ENCODE measurements around the gene MYO15B.

The MYO15B gene

DNA sequence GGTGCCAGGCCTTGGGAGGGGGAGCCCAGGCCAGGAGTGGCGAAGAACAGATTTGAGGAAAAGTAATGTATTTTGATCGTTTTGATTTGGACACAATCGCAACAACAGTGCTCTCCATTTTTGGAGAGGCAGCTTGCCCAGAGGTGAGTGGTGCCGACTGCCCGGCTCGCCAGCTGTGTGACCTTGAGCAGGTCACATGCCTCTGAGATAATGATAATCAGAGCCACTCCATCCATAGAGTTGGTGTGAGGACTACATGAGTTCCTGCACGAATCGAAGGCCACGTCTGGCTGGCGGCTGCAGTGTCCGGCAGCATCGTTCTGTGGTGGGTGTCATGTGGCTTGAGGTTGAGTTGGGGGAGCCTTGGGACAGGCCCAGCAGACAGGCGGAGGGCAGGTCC, 41.4 kb upstream of the MYO15B start:
- in situ Hi-C loops (cut with MboI; ENCODE audit: low sequenced_read_pairs, unreplicated experiment), result no loop called here
- TF ChIP-seq, protein P1, sequence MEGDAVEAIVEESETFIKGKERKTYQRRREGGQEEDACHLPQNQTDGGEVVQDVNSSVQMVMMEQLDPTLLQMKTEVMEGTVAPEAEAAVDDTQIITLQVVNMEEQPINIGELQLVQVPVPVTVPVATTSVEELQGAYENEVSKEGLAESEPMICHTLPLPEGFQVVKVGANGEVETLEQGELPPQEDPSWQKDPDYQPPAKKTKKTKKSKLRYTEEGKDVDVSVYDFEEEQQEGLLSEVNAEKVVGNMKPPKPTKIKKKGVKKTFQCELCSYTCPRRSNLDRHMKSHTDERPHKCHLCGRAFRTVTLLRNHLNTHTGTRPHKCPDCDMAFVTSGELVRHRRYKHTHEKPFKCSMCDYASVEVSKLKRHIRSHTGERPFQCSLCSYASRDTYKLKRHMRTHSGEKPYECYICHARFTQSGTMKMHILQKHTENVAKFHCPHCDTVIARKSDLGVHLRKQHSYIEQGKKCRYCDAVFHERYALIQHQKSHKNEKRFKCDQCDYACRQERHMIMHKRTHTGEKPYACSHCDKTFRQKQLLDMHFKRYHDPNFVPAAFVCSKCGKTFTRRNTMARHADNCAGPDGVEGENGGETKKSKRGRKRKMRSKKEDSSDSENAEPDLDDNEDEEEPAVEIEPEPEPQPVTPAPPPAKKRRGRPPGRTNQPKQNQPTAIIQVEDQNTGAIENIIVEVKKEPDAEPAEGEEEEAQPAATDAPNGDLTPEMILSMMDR (IDR thresholded peaks at IDR 0.05; ENCODE audit: borderline replicate concordance, control extremely low read depth, extremely low read depth, insufficient read depth, missing control alignments), result no peak
- no peak for DNase-seq (ENCODE audit: low spot score)

DNA sequence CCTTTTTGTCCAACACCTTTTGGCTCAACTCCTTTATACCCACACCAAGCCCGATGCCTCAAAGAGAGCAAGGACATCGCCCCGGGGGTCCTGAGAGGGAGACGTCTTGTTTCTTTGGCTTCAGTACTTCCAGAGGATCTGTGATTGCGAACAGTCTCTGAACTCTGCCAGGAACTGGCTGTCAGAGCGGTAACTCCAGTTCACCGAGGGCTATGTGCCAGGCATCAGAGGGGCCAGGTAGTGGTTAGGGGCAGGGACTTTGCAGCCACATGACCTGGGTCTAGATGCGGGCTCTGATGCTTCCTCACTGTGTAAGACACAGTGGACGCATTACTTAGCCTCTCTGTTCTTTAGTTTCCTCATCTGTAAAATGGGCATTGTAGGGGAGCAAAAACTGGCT, 40.5 kb upstream of the MYO15B start:
- in situ Hi-C loops (cut with MboI; ENCODE audit: low sequenced_read_pairs, unreplicated experiment), result no loop called here
- no peak for DNase-seq (ENCODE audit: low spot score)
- TF ChIP-seq, protein P1 (IDR thresholded peaks at IDR 0.05; ENCODE audit: borderline replicate concordance, control extremely low read depth, extremely low read depth, insufficient read depth, missing control alignments), result no peak

DNA sequence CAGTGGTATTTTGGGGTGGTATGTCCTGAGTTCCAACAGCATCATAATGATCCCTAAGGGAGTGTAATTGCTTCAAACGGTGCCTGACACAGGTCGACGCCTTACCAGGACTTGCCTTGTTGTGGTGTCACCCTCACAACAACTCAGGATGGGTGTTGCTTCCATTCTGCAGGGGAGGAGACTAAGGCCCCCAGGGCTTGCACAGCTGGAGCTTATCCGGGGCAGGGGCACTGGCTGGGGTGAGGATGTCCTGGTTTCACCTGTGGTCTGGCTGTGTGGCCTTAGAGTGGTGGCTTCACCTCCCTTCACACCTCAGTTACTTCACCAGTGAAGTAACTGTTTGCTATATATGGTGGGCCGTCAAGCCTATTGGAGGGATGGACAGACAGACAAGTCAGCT, 38.8 kb upstream of the MYO15B start:
- in situ Hi-C loops (cut with MboI; ENCODE audit: low sequenced_read_pairs, unreplicated experiment), result no loop called here
- TF ChIP-seq, protein P1 (IDR thresholded peaks at IDR 0.05; ENCODE audit: borderline replicate concordance, control extremely low read depth, extremely low read depth, insufficient read depth, missing control alignments), result no peak
- DNase-seq (ENCODE audit: low spot score), result no peak

DNA sequence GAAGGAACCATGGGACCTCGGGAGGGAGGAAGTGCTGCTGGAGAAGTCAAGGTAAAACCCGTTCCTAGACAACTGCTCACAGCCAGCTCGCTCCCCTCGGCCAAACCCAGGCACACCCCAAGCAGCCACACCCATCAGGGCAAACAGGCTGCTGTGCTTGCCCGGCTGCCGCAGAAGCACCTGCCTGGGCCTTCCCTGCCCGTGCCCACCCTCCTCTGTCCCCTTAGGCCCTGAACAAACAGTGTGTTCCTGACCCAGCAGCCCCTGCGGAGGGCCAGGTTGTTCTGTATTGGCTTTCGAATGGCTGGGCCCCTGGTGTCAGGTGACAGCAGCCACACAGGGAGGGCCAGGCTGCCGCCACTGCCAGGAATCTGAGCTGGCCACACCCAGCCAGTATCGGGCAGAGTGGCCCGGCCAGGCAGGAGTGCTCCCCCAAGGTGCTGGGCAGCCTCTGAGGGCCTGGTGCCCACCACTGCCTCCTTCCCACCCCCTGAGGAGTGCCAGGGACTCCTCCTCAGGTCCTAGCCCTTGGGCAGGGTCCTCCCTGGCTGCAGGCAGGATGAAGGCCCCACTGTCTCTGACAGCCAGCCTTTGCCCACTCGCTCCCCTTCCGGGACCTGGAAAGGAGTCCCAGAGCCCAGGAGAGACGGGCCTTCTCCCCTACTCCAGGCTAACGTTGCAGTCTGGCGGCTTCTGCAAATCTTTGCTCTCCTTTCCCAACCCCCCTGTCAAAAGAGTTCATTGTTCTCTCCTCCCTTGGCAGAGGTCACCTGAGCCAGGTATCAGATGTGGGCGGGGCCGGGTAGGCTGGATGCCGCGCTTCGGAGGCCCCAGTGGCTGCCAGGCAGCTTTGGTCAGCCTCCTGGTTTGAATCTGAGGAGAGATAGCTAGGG, 38.1 kb upstream of the MYO15B start:
- TF ChIP-seq, protein P1 (IDR thresholded peaks at IDR 0.05; ENCODE audit: borderline replicate concordance, control extremely low read depth, extremely low read depth, insufficient read depth, missing control alignments), result no peak
- in situ Hi-C loops (cut with MboI; ENCODE audit: low sequenced_read_pairs, unreplicated experiment), result no loop called here
- DNase-seq (ENCODE audit: low spot score), result no peak

DNA sequence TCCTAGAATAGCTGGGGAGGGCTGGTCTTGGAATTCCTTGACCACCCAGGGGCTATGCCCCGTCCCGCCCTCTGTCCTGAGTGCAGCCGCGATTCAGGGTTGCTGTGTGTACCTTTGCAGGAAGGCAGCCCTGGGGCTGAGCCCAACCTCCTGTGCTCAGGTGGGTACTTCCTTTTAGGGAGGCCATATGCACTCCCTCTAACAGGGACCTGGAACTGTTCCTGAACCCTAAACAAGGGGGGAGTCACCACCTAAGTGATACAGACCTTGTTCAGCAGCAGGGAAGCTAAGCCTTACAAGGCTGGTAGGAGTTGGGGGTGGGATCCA, 37.5 kb upstream of the MYO15B start:
- TF ChIP-seq, protein P1 (IDR thresholded peaks at IDR 0.05; ENCODE audit: borderline replicate concordance, control extremely low read depth, extremely low read depth, insufficient read depth, missing control alignments), result no peak
- in situ Hi-C loops (cut with MboI; ENCODE audit: low sequenced_read_pairs, unreplicated experiment), result no loop called here
- DNase-seq (ENCODE audit: low spot score), result no peak

DNA sequence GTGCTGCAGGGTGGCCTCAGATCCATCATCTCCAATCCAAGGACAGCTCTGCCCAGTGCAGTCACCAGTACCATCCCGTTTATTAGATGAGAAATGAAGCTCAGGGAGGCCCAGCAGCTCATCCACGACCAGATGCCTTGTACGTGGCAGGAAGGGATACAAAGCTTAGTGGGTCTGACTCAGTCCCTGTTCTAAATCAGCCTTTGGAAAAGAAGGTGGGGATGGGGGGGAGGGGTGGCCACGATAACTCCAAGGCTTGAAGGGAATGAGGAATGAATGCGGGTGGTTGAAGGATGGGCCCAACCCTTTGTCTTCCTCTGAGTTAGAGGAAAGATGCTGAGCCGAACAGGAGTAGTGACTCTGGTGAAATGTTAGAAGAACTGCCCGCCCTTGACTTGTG, 36.3 kb upstream of the MYO15B start:
- TF ChIP-seq, protein P1 (IDR thresholded peaks at IDR 0.05; ENCODE audit: borderline replicate concordance, control extremely low read depth, extremely low read depth, insufficient read depth, missing control alignments), result no peak
- in situ Hi-C loops (cut with MboI; ENCODE audit: low sequenced_read_pairs, unreplicated experiment), result no loop called here
- no peak for DNase-seq (ENCODE audit: low spot score)
